ENCODE data around the gene SIGMAR1. TPM values are rescaled to one million over a fixed set of nuclear protein-coding genes. Genes with fewer than 3 reads are reported as not detected.

The SIGMAR1 gene
- total and polyA plus RNA-seq, 4 donors: 116 to 210 (median 178) TPM

GRCh38 chr9:34611251-34611810 is 26.3 kb downstream of the SIGMAR1 start (continued):
- TF ChIP-seq, protein P1, sequence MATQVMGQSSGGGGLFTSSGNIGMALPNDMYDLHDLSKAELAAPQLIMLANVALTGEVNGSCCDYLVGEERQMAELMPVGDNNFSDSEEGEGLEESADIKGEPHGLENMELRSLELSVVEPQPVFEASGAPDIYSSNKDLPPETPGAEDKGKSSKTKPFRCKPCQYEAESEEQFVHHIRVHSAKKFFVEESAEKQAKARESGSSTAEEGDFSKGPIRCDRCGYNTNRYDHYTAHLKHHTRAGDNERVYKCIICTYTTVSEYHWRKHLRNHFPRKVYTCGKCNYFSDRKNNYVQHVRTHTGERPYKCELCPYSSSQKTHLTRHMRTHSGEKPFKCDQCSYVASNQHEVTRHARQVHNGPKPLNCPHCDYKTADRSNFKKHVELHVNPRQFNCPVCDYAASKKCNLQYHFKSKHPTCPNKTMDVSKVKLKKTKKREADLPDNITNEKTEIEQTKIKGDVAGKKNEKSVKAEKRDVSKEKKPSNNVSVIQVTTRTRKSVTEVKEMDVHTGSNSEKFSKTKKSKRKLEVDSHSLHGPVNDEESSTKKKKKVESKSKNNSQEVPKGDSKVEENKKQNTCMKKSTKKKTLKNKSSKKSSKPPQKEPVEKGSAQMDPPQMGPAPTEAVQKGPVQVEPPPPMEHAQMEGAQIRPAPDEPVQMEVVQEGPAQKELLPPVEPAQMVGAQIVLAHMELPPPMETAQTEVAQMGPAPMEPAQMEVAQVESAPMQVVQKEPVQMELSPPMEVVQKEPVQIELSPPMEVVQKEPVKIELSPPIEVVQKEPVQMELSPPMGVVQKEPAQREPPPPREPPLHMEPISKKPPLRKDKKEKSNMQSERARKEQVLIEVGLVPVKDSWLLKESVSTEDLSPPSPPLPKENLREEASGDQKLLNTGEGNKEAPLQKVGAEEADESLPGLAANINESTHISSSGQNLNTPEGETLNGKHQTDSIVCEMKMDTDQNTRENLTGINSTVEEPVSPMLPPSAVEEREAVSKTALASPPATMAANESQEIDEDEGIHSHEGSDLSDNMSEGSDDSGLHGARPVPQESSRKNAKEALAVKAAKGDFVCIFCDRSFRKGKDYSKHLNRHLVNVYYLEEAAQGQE (IDR thresholded peaks at IDR 0.05): no peak
- TF ChIP-seq RXRA (IDR thresholded peaks at IDR 0.05): no peak
- no peak for TF ChIP-seq NR2F2 (IDR thresholded peaks at IDR 0.05)
- TF ChIP-seq HNF4A (conservative IDR thresholded peaks at IDR 0.05): no peak

- Histone ChIP-seq H3K9me3 (ENCODE audit: control insufficient read depth in 4 of 4, low read length in 3 of 4) (no peaks in the 10 kb centered on the region), H3K27me3 (ENCODE audit: control insufficient read depth in 4 of 4, insufficient read depth in 4 of 4, low read length in 3 of 4) (no peaks in the 10 kb centered on the region), H3K4me1 (ENCODE audit: control insufficient read depth in 4 of 4, insufficient read depth in 4 of 4, low read length in 3 of 4) (peaks cover 14 to 30% (median 27%) of the 10 kb centered on the region in 4 donors), H3K9ac (ENCODE audit: low read depth in 1 of 2, low read length in 2 of 2) (peak overlapping the region in 1 of 2 donors; percentile 87), H3K4me3 (ENCODE audit: low read depth in 1 of 3, low read length in 3 of 3) (peak overlapping the region in 2 of 3 donors; percentile 87 to 95), H3K27ac (ENCODE audit: low read depth in 1 of 2, low read length in 2 of 2) (peak overlapping the region; percentile 81 to 90), H3K36me3 (ENCODE audit: control insufficient read depth in 4 of 4, insufficient read depth in 3 of 4, low read depth in 1 of 4, low read length in 3 of 4) (peaks cover 0 to 13% (median under 1%) of the 10 kb centered on the region in 4 donors)
- TF ChIP-seq TAF1 (conservative IDR thresholded peaks at IDR 0.05): no peak
- TF ChIP-seq MAX (IDR thresholded peaks at IDR 0.05): no peak
- no peak for TF ChIP-seq ZBTB33 (IDR thresholded peaks at IDR 0.05)
- TF ChIP-seq RAD21 (IDR thresholded peaks at IDR 0.05): no peak
- TF ChIP-seq HNF4A (conservative IDR thresholded peaks at IDR 0.05): no peak
- no peak for TF ChIP-seq RXRA (IDR thresholded peaks at IDR 0.05)
- TF ChIP-seq, protein P2, sequence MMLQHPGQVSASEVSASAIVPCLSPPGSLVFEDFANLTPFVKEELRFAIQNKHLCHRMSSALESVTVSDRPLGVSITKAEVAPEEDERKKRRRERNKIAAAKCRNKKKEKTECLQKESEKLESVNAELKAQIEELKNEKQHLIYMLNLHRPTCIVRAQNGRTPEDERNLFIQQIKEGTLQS (IDR thresholded peaks at IDR 0.05): no peak
- no peak for TF ChIP-seq EGR1 (IDR thresholded peaks at IDR 0.05; ENCODE audit: low read depth in 2 of 2)
- no peak for TF ChIP-seq HNF4G (IDR thresholded peaks at IDR 0.05)
- no peak for TF ChIP-seq FOXA1 (IDR thresholded peaks at IDR 0.05)
- no peak for TF ChIP-seq NR2F2 (IDR thresholded peaks at IDR 0.05)
- TF ChIP-seq, protein P3, sequence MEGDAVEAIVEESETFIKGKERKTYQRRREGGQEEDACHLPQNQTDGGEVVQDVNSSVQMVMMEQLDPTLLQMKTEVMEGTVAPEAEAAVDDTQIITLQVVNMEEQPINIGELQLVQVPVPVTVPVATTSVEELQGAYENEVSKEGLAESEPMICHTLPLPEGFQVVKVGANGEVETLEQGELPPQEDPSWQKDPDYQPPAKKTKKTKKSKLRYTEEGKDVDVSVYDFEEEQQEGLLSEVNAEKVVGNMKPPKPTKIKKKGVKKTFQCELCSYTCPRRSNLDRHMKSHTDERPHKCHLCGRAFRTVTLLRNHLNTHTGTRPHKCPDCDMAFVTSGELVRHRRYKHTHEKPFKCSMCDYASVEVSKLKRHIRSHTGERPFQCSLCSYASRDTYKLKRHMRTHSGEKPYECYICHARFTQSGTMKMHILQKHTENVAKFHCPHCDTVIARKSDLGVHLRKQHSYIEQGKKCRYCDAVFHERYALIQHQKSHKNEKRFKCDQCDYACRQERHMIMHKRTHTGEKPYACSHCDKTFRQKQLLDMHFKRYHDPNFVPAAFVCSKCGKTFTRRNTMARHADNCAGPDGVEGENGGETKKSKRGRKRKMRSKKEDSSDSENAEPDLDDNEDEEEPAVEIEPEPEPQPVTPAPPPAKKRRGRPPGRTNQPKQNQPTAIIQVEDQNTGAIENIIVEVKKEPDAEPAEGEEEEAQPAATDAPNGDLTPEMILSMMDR (IDR thresholded peaks at IDR 0.05; ENCODE audit: low read depth, low read length, missing input control): no peak
- no peak for TF ChIP-seq GABPA (IDR thresholded peaks at IDR 0.05 in 1 of 2, conservative IDR thresholded peaks at IDR 0.05 in 1 of 2)
- no peak for TF ChIP-seq SP1 (IDR thresholded peaks at IDR 0.05)
- no peak for TF ChIP-seq JUND (IDR thresholded peaks at IDR 0.05)
- no peak for TF ChIP-seq FOXA2 (IDR thresholded peaks at IDR 0.05)
- TF ChIP-seq, protein P1 (IDR thresholded peaks at IDR 0.05): no peak
- no peak for TF ChIP-seq YY1 (IDR thresholded peaks at IDR 0.05)
- WGBS: 96% methylated on average over 20 of the region's 20 CpGs
- no peak for DNase-seq (ENCODE audit: low spot score)
Measured at GRCh38 chr9:34610434-34611206, 27.0 kb downstream of the SIGMAR1 start.

Measured in liver (tissue), 9 donors.